Measurements from ENCODE around the gene ST6GALNAC3.

Gene ST6GALNAC3

GRCh38 chr1:76388261-76388660 lies 313.7 kb downstream of the ST6GALNAC3 start:
- no peaks in the 10 kb centered on the region for H3K4me1 Mint-ChIP-seq (ENCODE audit: low read depth)
- H3K36me3 Mint-ChIP-seq (ENCODE audit: low read depth), result no peaks in the 10 kb centered on the region
- H3K27me3 Mint-ChIP-seq, result no peaks in the 10 kb centered on the region
- H3K9me3 Mint-ChIP-seq, result no peaks in the 10 kb centered on the region
- no peak overlapping the region for H3K4me3 Mint-ChIP-seq
- H3K27ac Mint-ChIP-seq, result no peak overlapping the region

- Mint-ChIP-seq H3K27ac (no peak overlapping the region), H3K4me3 (no peak overlapping the region), H3K27me3 (no peaks in the 10 kb centered on the region), H3K4me1 (ENCODE audit: low read depth) (no peaks in the 10 kb centered on the region), H3K36me3 (ENCODE audit: low read depth) (no peaks in the 10 kb centered on the region), H3K9me3 (peaks cover 2% of the 10 kb centered on the region)
Observed at GRCh38 chr1:76390456-76390855, 315.9 kb downstream of the ST6GALNAC3 start.

DNA sequence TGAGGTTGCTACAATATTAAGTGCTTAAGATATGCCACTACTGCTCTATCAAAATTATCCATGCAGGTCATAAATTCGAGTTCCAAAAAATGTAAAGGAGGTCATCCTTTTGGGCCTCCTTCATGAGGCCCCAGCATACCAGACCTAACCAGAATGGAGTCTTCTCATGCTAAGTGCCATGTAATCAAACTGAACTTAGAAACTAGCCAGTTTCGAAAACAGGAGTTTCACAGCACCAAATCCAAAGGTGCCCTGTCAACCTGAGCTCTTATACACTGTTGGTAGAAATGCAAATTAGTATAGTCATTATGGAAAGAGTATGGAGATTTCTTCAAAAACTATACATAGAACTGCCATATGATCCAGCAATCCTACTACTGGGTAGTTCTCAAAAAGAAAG lies 320.5 kb downstream of the ST6GALNAC3 start:
- Mint-ChIP-seq H3K9me3 (peaks cover 4% of the 10 kb centered on the region), H3K4me1 (ENCODE audit: low read depth) (no peaks in the 10 kb centered on the region), H3K27me3 (no peaks in the 10 kb centered on the region), H3K27ac (no peak overlapping the region), H3K4me3 (no peak overlapping the region), H3K36me3 (ENCODE audit: low read depth) (no peaks in the 10 kb centered on the region)

DNA sequence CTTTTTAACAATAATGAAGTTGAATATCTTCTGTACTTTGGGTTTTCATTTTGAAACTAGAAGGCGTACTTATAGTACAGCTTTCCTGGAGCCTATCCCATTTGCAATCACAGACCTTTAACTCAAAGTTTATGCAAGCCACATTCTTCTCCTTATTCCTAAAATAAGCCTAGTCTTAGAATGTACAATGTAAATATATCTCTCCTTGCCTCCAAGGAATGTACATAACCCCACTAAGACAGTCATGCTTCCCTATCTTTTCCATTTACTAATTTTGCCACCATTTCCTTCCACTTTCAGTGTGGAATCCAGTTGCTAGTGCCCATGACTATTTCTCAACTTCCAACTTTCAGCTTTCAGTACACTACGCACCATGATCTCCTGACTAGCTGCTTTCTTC lies 327.6 kb downstream of the ST6GALNAC3 start:
- no peaks in the 10 kb centered on the region for H3K36me3 Mint-ChIP-seq (ENCODE audit: low read depth)
- H3K9me3 Mint-ChIP-seq, result no peaks in the 10 kb centered on the region
- H3K27me3 Mint-ChIP-seq, result no peaks in the 10 kb centered on the region
- H3K4me1 Mint-ChIP-seq (ENCODE audit: low read depth), result no peaks in the 10 kb centered on the region
- no peak overlapping the region for H3K4me3 Mint-ChIP-seq
- H3K27ac Mint-ChIP-seq, result no peak overlapping the region

DNA sequence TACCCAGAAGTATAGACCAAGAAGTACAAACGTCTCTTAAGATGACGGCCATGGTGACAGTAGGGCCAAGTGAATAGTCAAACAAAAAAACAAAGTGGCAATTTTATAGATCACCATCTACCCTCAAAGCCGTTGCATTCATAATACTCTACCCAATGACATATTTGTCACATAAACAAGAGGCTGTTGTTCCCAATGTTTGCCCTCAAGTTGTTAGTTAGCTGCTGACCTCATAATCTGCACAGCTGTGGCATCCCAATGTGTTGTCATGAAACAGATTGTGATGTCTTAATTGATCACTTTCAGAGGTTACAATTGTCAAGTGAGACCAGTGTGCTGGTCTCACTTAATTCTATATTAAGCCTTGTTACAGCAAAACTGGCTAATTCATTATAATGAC lies 333.8 kb downstream of the ST6GALNAC3 start:
- Mint-ChIP-seq H3K27ac (no peak overlapping the region), H3K4me3 (no peak overlapping the region), H3K4me1 (ENCODE audit: low read depth) (no peaks in the 10 kb centered on the region), H3K27me3 (no peaks in the 10 kb centered on the region), H3K36me3 (ENCODE audit: low read depth) (no peaks in the 10 kb centered on the region), H3K9me3 (no peaks in the 10 kb centered on the region)

- Mint-ChIP-seq H3K9me3 (no peaks in the 10 kb centered on the region), H3K36me3 (ENCODE audit: low read depth) (no peaks in the 10 kb centered on the region), H3K4me3 (no peak overlapping the region), H3K27me3 (no peaks in the 10 kb centered on the region), H3K27ac (no peak overlapping the region), H3K4me1 (ENCODE audit: low read depth) (no peaks in the 10 kb centered on the region)
Observed at GRCh38 chr1:76410499-76410898, 336.0 kb downstream of the ST6GALNAC3 start.

DNA sequence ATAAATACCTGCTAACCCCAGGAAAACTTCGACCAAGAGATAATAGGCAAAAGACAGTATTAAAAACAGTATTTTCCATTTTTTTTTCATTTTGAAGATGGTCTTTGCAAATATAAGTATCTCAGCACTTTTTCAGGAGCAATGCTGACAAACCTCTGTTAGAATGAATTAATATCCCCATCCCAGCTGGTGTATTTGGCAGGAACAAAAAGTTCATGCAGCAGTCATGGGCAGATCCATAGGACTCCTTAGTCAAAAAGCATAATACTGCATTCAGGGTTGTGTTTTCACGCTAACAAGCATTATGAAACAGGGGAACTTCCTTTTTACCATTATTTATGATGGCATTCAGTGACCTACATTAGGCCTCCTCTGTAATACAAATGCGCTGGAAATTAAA lies 344.0 kb downstream of the ST6GALNAC3 start:
- Mint-ChIP-seq H3K4me3 (no peak overlapping the region), H3K27ac (no peak overlapping the region), H3K9me3 (no peaks in the 10 kb centered on the region), H3K27me3 (no peaks in the 10 kb centered on the region), H3K36me3 (ENCODE audit: low read depth) (no peaks in the 10 kb centered on the region), H3K4me1 (ENCODE audit: low read depth) (no peaks in the 10 kb centered on the region)

DNA sequence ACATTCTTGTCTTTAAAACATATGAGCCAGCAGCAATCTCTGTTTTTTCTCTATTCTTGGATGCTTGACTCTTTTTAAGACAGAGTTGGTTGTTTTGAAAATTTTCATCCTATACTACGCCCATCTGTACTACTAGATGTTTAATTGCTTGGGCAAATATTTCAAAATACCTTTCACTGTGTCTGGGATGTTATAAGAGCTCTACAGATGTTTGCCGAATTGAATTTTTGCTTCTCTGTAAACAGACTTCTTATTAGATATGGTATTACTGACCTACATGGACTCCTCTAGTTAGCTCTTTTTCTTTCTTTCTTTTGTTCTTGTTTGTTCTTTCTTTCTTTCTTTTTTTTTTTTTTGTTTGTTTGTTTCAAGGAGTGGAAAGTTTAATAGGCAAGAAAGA lies 345.1 kb downstream of the ST6GALNAC3 start:
- no peak overlapping the region for H3K4me3 Mint-ChIP-seq
- H3K36me3 Mint-ChIP-seq (ENCODE audit: low read depth), result no peaks in the 10 kb centered on the region
- no peaks in the 10 kb centered on the region for H3K27me3 Mint-ChIP-seq
- no peaks in the 10 kb centered on the region for H3K4me1 Mint-ChIP-seq (ENCODE audit: low read depth)
- no peak overlapping the region for H3K27ac Mint-ChIP-seq
- no peaks in the 10 kb centered on the region for H3K9me3 Mint-ChIP-seq

DNA sequence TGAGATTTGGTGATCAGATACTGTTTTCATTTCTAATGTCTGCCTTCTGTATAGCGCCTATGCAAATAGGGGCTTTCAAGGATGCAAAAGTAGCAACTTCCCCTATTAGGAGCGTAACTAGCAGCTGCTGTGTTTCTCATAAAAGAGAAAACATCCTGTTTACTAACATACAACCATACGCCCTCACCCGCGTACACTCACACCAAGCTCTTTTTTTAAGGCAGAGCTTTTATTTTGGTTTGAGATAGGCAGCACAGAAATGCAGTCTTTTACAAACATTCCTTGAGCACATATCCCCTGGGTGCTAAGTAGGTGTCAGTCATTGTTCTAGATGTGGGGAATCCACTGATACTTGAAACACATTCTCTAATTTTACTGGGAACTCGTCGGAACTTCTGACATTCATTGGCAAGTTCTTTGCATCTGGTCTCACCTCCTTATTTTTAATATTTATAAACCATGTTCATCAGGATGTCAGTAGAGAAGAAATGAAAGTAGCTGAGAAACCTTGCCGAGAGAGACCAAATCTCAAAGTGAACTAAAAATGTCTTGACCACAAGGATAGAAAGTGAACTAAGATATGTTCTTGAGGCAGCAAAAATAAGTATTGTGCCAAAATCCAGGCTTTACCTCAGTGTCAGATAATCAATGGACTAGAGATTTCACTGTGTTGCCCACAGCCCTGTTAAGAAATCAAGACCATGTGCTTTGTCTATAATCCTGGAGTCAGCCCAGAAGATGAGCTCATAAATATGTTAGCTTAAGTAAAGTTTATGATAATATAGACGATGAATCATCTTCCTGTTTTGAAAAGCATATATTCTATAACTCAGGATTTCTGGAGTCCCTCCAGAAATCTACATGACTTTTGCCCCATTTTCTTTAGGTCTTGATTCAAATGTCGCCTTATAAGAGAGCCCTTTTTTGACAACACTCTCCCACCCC lies 350.9 kb downstream of the ST6GALNAC3 start:
- Mint-ChIP-seq H3K36me3 (ENCODE audit: low read depth) (no peaks in the 10 kb centered on the region), H3K4me1 (ENCODE audit: low read depth) (no peaks in the 10 kb centered on the region), H3K27ac (peak overlapping the region; percentile 63), H3K9me3 (no peaks in the 10 kb centered on the region), H3K4me3 (no peak overlapping the region), H3K27me3 (no peaks in the 10 kb centered on the region)

GRCh38 chr1:76426606-76427005 lies 352.1 kb downstream of the ST6GALNAC3 start:
- no peaks in the 10 kb centered on the region for H3K4me1 Mint-ChIP-seq (ENCODE audit: low read depth)
- no peaks in the 10 kb centered on the region for H3K27me3 Mint-ChIP-seq
- H3K4me3 Mint-ChIP-seq, result no peak overlapping the region
- H3K9me3 Mint-ChIP-seq, result no peaks in the 10 kb centered on the region
- no peaks in the 10 kb centered on the region for H3K36me3 Mint-ChIP-seq (ENCODE audit: low read depth)
- no peak overlapping the region for H3K27ac Mint-ChIP-seq

DNA sequence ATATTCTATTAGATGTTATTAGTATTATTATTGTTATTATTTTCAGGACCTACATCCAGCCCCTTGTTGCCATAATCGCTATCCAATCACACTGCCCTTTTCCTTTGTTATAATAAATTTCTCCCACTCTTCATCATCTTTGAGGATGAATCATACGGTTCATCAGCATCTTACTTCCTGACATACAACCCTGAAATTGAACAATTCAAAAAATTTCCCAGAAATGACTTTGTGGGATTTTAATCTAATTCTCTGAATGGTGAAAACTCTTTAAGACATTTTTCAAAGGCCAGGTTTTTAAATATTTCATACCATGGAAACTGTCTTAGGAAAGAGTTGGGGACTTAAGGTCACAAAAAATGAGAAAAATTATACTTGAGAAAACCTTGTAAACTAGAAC lies 353.5 kb downstream of the ST6GALNAC3 start:
- no peaks in the 10 kb centered on the region for H3K27me3 Mint-ChIP-seq
- no peak overlapping the region for H3K27ac Mint-ChIP-seq
- H3K4me3 Mint-ChIP-seq, result no peak overlapping the region
- H3K36me3 Mint-ChIP-seq (ENCODE audit: low read depth), result no peaks in the 10 kb centered on the region
- H3K9me3 Mint-ChIP-seq, result no peaks in the 10 kb centered on the region
- no peaks in the 10 kb centered on the region for H3K4me1 Mint-ChIP-seq (ENCODE audit: low read depth)

DNA sequence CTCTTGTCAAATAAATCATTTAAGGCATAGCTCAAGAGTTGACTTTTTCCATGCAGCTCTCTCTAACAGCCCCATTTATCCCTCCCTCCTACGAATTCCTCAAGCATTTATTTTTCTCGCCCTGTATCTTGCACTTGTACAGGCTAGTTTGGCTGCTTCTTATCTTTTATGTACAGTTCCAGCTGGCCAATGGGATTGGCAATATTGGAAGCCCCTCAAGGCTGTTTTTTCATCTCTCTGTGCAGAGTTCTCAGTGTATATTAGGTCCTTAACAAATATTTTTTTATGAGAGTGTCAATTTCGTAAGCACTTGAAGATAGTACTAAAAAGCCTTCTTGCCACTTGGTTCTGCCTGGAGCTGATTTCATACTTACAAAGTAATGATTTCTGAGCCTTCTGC lies 356.0 kb downstream of the ST6GALNAC3 start:
- Mint-ChIP-seq H3K9me3 (no peaks in the 10 kb centered on the region), H3K4me1 (ENCODE audit: low read depth) (no peaks in the 10 kb centered on the region), H3K27ac (no peak overlapping the region), H3K36me3 (ENCODE audit: low read depth) (no peaks in the 10 kb centered on the region), H3K27me3 (no peaks in the 10 kb centered on the region), H3K4me3 (no peak overlapping the region)

GRCh38 chr1:76433526-76433925 lies 359.0 kb downstream of the ST6GALNAC3 start:
- Mint-ChIP-seq H3K36me3 (ENCODE audit: low read depth) (no peaks in the 10 kb centered on the region), H3K9me3 (no peaks in the 10 kb centered on the region), H3K27me3 (no peaks in the 10 kb centered on the region), H3K4me1 (ENCODE audit: low read depth) (no peaks in the 10 kb centered on the region), H3K4me3 (no peak overlapping the region), H3K27ac (no peak overlapping the region)

DNA sequence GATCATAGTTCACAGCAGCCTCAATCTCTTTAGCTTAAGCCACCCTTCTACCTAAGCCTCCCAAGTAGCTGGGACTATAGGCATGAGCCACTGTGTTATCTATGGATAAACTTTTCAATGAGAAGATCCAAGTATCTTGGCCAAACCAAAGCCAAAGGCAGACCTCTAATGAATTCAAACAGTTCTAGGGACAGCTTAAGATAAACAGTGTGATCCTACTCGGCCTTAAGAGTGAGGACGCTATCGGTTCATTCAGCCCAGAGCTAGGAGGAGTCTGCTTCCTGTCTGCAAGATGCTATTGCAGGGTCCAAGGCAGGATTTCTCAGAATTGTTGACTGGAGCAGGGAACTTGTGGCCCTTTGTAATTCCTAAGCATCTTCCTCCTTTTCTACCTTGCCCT lies 368.7 kb downstream of the ST6GALNAC3 start:
- Mint-ChIP-seq H3K4me3 (no peak overlapping the region), H3K4me1 (ENCODE audit: low read depth) (peaks cover 6% of the 10 kb centered on the region), H3K27ac (no peak overlapping the region), H3K9me3 (peaks cover 5% of the 10 kb centered on the region), H3K36me3 (ENCODE audit: low read depth) (no peaks in the 10 kb centered on the region), H3K27me3 (no peaks in the 10 kb centered on the region)

GRCh38 chr1:76444773-76445172 lies 370.2 kb downstream of the ST6GALNAC3 start:
- no peak overlapping the region for H3K27ac Mint-ChIP-seq
- H3K4me1 Mint-ChIP-seq (ENCODE audit: low read depth), result peaks cover 6% of the 10 kb centered on the region
- no peaks in the 10 kb centered on the region for H3K27me3 Mint-ChIP-seq
- H3K4me3 Mint-ChIP-seq, result no peak overlapping the region
- H3K9me3 Mint-ChIP-seq, result peaks cover 9% of the 10 kb centered on the region
- no peaks in the 10 kb centered on the region for H3K36me3 Mint-ChIP-seq (ENCODE audit: low read depth)

DNA sequence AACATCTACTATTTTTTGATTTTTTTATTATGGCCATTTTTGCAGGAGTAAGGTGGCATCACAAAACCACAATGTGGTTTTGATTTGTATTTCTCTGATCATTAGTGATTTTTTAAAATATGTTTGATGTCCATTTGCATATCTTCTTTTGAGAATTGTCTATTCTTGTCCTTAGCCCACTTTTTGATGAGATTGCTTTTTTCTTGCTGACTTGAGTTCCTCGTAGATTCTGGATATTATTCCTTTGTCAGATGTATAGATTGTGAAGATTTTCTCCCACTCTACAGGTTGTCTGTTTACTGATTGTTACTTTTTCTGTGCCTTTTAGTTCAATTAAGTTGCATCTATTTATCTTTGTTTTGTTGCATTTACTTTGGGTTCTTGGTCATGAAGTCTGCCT lies 375.7 kb downstream of the ST6GALNAC3 start:
- no peak overlapping the region for H3K4me3 Mint-ChIP-seq
- H3K36me3 Mint-ChIP-seq (ENCODE audit: low read depth), result peaks cover 8% of the 10 kb centered on the region
- H3K9me3 Mint-ChIP-seq, result peaks cover 40% of the 10 kb centered on the region
- H3K27me3 Mint-ChIP-seq, result no peaks in the 10 kb centered on the region
- H3K27ac Mint-ChIP-seq, result no peak overlapping the region
- H3K4me1 Mint-ChIP-seq (ENCODE audit: low read depth), result no peaks in the 10 kb centered on the region

Measured in stimulated activated naive CD8-positive, alpha-beta T cell treated with anti-CD3 and anti-CD28 coated beads, Interleukin-15, Interleukin-2, amounts not matched to agents 100 ng/mL and 50 ng/mL, for 24 hours (primary cell).